CD4-positive, alpha-beta T cell treated with Interleukin-4 for 1 hour (primary cell): Measurements from ENCODE around the gene LDHAL6B.
A peak's percentile ranks its signal among the peaks of the same experiment; 100 is the strongest.

Experiments used
- DNase-seq, 2 donors: peaks; one replicate each; pipeline ENCODE4 v3.0.0-alpha.2; 2020 to 2022

Gene LDHAL6B

GRCh38 chr15:59221511-59222505 is 15.2 kb downstream of the LDHAL6B start:
- no peak for DNase-seq

GRCh38 chr15:59222906-59223550 is 16.4 kb downstream of the LDHAL6B start:
- DNase-seq = no peak

GRCh38 chr15:59223736-59224135 is 17.1 kb downstream of the LDHAL6B start:
- DNase-seq = no peak

GRCh38 chr15:59224474-59224873 is 17.8 kb downstream of the LDHAL6B start:
- no peak for DNase-seq

DNA sequence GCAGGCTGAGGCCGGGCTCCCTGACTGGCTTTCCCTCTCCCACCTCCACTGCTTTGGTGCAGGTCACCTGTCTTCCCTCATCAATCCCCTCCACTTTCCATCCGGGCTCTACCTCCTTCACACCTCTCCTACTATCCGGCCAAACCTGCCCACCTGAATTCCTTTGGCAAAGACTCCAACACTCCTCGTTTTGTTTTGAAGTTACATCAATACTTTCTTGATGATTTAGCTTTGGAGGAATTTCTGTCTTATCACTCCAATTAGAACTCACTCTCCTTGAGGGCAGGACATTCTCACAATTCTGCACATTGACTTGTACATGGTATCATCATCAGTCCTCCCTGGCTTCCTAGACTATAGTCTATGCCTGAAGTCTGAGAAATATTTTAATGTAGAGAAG is 20.4 kb downstream of the LDHAL6B start:
- DNase-seq = no peak

DNA sequence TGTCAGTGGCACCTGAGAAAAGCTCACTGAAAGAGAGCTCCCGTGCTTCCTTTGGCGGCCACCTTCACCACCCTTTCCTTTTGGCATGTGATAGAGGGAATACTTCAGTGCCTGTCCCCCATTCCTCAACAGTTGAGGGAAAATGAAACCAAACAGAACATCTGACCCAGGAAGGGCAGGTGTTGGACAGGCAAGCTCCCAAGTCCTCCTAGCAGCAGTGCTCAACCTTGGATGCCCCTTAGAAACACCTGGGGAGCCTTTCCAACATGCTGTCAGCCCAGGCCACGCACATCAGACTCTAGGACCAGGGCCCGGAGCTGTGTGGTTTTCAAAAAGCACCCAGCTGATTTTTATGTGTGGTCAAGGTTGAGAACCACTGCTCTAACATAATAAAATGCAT is 22.4 kb downstream of the LDHAL6B start:
- no peak for DNase-seq

DNA sequence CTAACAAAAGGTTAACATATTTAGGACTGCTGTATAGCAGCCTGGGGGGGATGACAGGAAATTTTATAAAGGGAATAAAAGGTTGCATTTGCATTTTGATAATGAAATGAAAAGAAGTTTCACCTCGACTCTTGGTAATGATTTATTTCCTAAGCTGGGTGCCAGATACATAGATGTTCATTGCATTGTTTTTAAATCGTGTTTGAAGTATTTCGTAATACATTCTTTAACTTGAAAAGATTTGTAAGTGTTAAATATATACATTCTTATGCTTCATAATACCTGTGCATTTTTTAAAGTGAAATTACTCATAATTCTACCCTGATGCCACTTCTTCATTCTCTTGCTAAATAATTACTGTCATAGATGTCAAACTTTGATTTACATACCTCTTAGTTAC is 22.8 kb downstream of the LDHAL6B start:
- DNase-seq = no peak

DNA sequence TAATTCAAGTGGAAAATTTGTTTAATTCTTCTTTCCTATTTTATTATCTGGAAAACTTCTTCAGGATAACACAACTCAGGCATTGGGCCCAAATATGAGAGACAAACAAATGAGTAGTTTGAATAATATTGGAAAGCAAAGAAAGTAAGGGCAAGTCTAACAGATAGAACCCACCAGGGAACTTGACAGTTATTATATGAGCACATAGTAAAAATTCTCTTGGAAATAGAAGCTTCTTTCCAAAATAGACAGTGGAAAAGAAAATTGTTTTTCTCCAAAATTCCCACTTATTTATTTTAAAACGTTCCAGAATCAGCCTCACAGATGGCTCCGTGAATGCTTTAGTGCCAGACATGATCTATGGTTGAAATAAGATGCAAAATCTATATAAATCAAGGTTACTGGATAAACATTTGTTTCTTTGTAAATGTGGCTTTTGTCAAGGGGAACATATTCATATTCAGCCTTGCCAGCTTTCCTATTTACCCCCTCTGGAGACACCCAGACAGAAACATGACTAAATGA is 23.9 kb downstream of the LDHAL6B start:
- DNase-seq = no peak

GRCh38 chr15:59232476-59232875 is 25.8 kb downstream of the LDHAL6B start:
- no peak for DNase-seq

GRCh38 chr15:59236394-59236793 is 29.8 kb downstream of the LDHAL6B start:
- no peak for DNase-seq

GRCh38 chr15:59237119-59237855 is 30.6 kb downstream of the LDHAL6B start:
- DNase-seq = peak in 1 of 2 donors; percentile 16

- no peak for DNase-seq
Measured at GRCh38 chr15:59237924-59238331, 31.3 kb downstream of the LDHAL6B start.

DNA sequence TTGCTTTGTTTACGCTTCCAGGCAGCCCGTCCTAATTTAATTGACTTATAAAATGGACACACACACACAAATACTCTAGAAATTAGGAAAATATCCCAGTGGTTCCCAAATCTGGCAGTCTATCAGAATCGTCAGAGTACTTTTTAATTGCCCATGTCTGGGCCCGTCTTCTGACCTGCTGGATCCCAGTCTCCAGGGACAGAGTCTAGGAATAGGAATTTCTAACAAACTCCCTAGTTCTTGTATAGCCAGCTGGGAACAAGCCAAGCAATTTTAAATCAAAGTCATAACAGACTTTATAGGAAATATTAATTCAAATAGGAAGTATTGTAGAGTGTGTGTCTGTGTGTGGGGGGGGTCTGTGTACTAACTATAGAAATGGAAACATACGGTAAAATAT is 33.4 kb downstream of the LDHAL6B start:
- DNase-seq = no peak

DNA sequence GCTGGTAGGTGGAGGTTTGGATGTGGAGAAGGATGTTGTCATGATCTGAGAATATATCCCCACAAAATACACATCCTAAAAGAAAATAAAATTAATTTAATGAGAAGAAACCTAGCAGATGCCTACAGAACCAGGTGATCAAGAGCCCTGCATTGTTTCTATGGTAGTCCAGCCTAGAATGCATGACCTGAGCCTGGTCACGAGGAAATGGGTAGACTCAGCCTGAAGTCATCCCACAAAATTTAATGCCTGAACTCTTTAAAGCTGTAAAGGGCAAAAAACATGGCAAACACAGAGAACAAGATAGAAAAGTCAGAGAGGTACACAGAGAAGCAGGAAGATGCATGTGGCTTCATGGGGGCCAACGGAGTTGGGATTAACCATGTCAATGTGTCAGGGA is 36.0 kb downstream of the LDHAL6B start:
- no peak for DNase-seq

- DNase-seq = no peak
Measured at GRCh38 chr15:59243622-59244021, 37.0 kb downstream of the LDHAL6B start.

- no peak for DNase-seq
Measured at GRCh38 chr15:59244337-59244736, 37.7 kb downstream of the LDHAL6B start.

DNA sequence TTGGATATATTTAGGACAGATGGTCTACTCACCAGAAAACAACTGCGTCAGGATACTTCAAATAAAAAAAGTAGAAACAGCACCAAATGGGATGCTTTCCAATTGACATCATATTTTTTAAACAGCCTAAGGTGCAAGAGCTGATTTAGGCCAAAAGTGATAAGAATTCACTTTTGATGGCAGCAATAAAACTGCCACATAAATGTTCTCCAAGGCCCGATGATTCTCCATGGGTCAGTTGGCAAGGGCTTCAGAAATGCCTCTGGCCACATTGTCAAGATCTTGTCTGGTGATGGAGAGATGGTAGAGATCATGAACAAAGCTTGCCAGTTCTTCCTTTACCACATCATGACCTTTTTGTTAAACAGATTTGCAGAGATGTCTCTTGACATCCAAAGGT is 38.9 kb downstream of the LDHAL6B start:
- no peak for DNase-seq

DNA sequence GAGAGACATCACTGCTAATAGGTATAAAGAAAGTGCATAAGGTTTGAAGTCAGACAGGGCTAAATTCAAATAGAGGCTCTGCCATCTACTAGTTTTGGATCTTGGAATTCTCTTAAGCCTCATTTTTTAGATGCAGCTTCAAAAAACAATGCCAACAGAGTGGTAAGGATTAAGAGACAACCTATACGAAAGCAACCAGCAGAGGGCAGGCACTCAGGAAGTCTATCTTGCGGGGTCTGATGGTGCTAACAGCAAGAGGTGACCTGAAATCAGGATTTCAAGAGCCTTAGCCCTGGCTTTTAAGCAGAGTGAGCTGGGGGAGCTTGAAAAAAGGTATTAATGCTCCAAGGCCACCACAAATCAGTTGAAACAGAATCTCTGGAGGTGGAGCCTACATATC is 40.7 kb downstream of the LDHAL6B start:
- peak; percentile 42 to 70 for DNase-seq

GRCh38 chr15:59249816-59250215 is 43.2 kb downstream of the LDHAL6B start:
- DNase-seq = no peak

GRCh38 chr15:59250249-59250648 is 43.6 kb downstream of the LDHAL6B start:
- DNase-seq = no peak

DNA sequence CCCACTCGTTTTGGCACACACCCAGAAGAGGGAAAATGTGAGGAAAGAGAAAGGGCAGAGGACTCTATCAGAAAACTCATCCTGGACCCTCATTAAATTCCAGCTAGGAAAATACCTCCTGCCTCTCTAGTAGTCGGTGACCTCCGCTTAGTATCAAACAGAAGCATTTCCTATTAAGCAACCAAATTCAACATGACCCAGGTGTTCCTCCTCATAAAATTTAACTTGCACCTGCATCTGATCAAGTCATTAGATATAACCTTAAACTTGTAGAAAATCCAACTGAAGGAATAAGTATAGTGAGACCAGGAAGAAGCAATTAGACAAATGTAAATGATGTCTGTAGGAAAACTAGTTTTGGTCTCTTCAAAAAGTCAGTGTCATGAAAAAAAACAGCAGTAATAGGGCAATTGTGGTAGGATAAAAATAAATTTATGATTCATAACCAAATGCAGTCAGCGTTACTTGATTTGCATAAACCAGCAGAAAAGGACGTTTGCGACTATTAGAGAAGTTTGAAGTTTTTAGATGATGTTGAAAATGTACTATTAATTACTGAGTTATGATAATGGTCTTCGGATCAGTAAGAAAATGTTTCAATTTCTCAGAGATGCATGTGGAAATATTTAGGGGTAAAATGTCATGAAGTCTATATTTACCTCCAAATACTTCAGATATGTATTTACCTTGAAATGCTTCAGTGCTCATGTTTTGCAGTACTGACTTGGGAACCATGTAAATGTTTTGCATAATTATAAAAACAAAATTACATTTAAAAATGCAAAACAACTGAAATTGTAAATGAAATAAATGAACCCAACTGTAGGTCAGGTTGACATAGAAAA is 44.6 kb downstream of the LDHAL6B start:
- no peak for DNase-seq

- DNase-seq = no peak
Measured at GRCh38 chr15:59252137-59252536, 45.5 kb downstream of the LDHAL6B start.
